Measurements from ENCODE around the gene MACROD2. TPM values are rescaled to one million over a fixed set of nuclear protein-coding genes. Genes with fewer than 3 reads are reported as not detected.

The MACROD2 gene
- total RNA-seq, 4 donors from 2014 or later, result 8.7 to 17.8 (median 10.8) TPM

DNA sequence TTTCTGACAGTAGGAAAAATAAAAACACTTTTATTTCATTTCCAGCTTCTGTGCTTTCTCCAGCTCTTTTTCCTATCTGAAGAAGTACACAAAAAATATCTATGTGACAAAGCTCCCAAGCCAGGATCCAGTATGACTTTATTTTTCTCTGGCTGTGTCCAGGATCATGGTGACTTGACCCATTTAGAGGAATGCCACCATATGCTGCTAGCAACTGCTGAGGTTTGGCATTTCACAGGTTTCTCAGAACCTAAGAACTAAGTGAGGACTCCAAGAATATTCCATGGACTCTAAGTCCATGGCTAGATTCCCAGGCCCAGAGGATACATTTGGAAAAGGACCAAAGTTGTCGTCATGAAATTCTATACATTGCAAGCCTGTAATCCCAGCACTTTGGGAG lies 1218.7 kb downstream of the MACROD2 start:
- H3K36me3 ChIP-seq, result no peaks in the 10 kb centered on the region
- intact Hi-C loops (cut with DNase I), result no loop called here
- WGBS, 2 donors, result 88 to 96% methylated on average over 1 of the region's 1 CpG
- TF ChIP-seq CTCF (IDR thresholded peaks at IDR 0.05), result no peak
- no peak for TF ChIP-seq POLR2A (IDR thresholded peaks at IDR 0.05)
- no peaks in the 10 kb centered on the region for H3K4me1 ChIP-seq
- no peak overlapping the region for H3K4me3 ChIP-seq (replicated peaks in 1 of 3)
- no peak overlapping the region for H3K27ac ChIP-seq
- no peaks in the 10 kb centered on the region for H3K9me3 ChIP-seq
- H3K27me3 ChIP-seq, result no peaks in the 10 kb centered on the region
- DNase-seq, result no peak

GRCh38 chr20:15220009-15220656 lies 1224.8 kb downstream of the MACROD2 start:
- intact Hi-C loops (cut with DNase I), result loop anchor here (10.0 kb wide), 1 partner anchor 65 kb away; no protein-coding TSS in a partner anchor
- Histone ChIP-seq H3K27me3 (no peaks in the 10 kb centered on the region), H3K27ac (no peak overlapping the region), H3K36me3 (no peaks in the 10 kb centered on the region), H3K9me3 (no peaks in the 10 kb centered on the region), H3K4me1 (no peaks in the 10 kb centered on the region), H3K4me3 (replicated peaks in 1 of 3) (no peak overlapping the region)
- no peak for TF ChIP-seq CTCF (IDR thresholded peaks at IDR 0.05)
- TF ChIP-seq POLR2A (IDR thresholded peaks at IDR 0.05), result no peak
- WGBS, 2 donors, result 78 to 88% methylated on average over 6 of the region's 6 CpGs
- DNase-seq, result no peak

DNA sequence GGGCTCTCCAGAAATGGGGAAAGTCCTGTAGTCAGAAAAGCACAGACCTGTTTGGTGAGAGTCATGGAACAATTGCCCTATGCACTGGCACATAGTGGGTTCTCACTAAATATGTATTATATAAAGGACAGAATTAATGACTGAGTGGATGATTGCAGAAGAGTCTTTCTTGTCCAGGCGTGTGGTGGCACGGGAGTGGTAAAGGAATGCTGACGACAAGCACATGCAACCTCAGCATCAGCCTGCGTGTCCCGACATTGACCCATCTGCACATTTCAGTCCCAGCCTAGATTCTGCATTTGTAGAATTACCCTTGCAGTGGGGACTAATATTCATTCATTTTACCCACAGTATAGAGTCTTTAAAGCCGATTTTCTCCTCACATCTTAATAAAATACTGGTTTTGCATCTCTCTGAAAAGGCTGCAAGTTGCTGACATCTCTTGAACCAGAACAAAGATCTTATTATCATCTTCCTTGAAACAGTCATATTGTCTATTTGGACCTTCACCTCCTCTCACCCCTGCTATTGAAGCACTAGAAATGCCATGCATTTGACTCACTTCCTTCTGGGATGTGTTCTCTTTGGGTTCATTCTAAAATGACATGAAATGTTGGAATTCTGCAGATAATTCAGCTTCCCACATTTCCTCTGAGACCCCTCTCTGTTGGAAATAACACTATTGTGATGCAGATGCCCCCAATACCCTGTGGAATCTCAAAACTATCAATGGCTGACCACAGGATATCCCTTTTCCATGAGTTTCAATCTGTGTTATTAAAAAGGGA lies 1225.7 kb downstream of the MACROD2 start:
- no peak for DNase-seq
- Histone ChIP-seq H3K27me3 (no peaks in the 10 kb centered on the region), H3K4me1 (no peaks in the 10 kb centered on the region), H3K4me3 (replicated peaks in 1 of 3) (no peak overlapping the region), H3K27ac (no peak overlapping the region), H3K9me3 (no peaks in the 10 kb centered on the region), H3K36me3 (no peaks in the 10 kb centered on the region)
- 89 to 92% methylated on average over 6 of the region's 6 CpGs for WGBS, 2 donors
- intact Hi-C loops (cut with DNase I), result loop anchor here (10.0 kb wide), 1 partner anchor 64 kb away; no protein-coding TSS in a partner anchor
- no peak for TF ChIP-seq CTCF (IDR thresholded peaks at IDR 0.05)
- TF ChIP-seq POLR2A (IDR thresholded peaks at IDR 0.05), result no peak

DNA sequence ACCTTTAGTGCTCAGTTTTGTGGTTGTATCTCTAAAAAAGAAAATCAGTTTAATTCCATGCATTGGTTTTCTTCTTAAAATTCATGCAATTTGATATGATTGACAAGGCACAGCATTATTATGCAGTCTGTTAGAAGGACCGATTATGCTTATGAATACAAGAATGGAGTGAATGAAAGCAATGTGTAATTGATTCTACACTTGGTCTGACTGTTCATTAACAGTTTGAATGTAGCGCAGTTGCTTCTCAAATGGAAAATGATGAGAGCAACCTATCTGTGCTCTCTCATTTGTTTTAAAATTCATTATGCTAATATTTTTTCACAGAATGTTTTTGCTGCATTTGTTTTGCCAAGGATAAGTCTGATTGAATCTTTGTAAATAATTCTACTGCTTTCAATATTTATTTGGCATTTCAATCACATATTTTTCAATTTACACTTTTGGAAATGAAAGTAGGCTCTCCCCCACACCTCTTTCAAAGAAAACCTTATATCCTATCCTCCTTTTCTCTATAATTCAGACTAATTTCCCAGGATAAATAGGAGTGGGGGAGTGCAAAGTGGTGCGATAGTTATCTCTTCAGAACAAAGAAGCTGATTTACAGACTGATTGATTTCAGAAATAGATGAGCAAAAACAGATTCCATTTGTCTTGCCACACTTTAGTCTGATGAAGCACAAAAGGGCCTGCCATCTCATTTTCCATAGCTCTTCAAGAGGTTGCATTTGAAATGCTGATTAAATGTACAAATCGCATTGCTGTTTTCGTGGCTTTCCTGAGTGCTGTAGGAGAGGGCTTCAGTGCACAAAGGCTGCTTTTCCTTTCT lies 1227.4 kb downstream of the MACROD2 start:
- no peaks in the 10 kb centered on the region for H3K4me1 ChIP-seq
- 78 to 84% methylated on average over 5 of the region's 5 CpGs for WGBS, 2 donors
- H3K36me3 ChIP-seq, result no peaks in the 10 kb centered on the region
- TF ChIP-seq POLR2A (IDR thresholded peaks at IDR 0.05) (no peak), CTCF (IDR thresholded peaks at IDR 0.05) (no peak)
- DNase-seq, result no peak
- H3K27me3 ChIP-seq, result no peaks in the 10 kb centered on the region
- H3K4me3 ChIP-seq (replicated peaks in 1 of 3), result no peak overlapping the region
- intact Hi-C loops (cut with DNase I), result loop anchor here (10.0 kb wide), 1 partner anchor 62 kb away; no protein-coding TSS in a partner anchor
- H3K9me3 ChIP-seq, result no peaks in the 10 kb centered on the region
- H3K27ac ChIP-seq, result no peak overlapping the region
